ENCODE measurements around the gene SCTR. TPM values are rescaled to one million over a fixed set of nuclear protein-coding genes. Genes with fewer than 3 reads are reported as not detected.

SCTR gene
- total RNA-seq, 4 donors from 2014 or later = 0.81 TPM; not detected in 3

DNA sequence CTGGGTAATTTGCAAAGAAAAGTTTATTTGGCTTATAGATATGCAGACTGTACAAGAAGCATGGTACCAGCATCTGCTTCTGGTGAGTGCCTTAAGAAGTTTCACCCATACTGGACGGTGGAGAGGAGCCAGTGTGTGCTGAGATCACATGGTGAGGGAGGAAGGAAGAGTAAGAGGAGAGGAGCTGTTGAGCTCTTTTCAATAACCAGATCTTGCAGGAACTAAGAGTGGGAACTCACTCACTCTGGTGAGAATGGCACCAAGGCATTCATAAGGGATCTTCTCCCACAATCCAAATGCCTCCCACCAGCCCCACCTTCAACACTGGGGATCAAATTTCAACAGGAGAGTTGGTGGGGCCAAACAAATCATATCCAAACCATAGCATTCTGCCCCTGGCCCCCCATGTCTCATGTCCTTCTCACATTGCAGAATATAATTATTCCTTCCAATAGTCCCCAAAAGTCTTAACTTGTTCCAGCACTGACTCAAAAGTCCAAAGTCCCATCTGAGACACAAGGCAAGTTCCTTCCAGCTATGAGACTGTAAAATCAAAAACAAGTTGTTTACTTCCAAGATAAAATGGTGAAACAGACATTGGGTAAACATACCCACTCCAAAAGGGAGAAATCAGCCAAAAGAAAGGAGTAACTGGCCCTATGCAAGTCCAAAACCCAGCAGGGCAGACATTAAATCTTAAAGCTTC is 104.3 kb downstream of the SCTR start:
- Histone ChIP-seq H3K4me3 (no peak overlapping the region), H3K27ac (no peak overlapping the region), H3K9me3 (peaks cover 0 to 4% (median 0%) of the 10 kb centered on the region in 3 donors), H3K36me3 (no peaks in the 10 kb centered on the region), H3K27me3 (no peaks in the 10 kb centered on the region), H3K4me1 (no peaks in the 10 kb centered on the region)
- 50% methylated on average over 1 of the region's 1 CpG; no CpG with 5 or more reads in 1 of the 2 donors for WGBS, 2 donors (ENCODE audit: low coverage in 1 of 2)
- no peak for ATAC-seq
- TF ChIP-seq, protein P1, sequence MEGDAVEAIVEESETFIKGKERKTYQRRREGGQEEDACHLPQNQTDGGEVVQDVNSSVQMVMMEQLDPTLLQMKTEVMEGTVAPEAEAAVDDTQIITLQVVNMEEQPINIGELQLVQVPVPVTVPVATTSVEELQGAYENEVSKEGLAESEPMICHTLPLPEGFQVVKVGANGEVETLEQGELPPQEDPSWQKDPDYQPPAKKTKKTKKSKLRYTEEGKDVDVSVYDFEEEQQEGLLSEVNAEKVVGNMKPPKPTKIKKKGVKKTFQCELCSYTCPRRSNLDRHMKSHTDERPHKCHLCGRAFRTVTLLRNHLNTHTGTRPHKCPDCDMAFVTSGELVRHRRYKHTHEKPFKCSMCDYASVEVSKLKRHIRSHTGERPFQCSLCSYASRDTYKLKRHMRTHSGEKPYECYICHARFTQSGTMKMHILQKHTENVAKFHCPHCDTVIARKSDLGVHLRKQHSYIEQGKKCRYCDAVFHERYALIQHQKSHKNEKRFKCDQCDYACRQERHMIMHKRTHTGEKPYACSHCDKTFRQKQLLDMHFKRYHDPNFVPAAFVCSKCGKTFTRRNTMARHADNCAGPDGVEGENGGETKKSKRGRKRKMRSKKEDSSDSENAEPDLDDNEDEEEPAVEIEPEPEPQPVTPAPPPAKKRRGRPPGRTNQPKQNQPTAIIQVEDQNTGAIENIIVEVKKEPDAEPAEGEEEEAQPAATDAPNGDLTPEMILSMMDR (IDR thresholded peaks at IDR 0.05) = no peak
- TF ChIP-seq POLR2A (IDR thresholded peaks at IDR 0.05) (no peak), EP300 (IDR thresholded peaks at IDR 0.05) (no peak), POLR2AphosphoS5 (IDR thresholded peaks at IDR 0.05) (no peak)

DNA sequence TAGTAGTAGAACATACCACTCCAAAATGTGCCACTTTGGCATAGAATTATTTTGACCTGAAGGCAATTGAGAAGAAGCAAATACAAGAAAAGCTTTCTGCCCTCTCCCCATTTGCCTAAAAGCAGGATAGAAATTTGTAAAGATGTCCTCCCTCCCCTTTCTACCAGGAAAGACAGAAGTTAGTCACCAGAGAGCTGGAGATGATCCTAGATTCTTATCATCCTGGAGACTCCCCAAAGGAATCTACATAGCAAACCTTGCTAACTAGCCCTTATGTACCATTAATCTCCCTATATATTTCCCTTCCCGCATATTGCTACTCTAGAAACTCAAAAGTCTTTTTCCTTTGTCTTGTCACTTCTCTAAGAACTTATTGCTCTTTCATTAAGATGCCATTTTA is 105.2 kb downstream of the SCTR start:
- ATAC-seq = no peak
- TF ChIP-seq EP300 (IDR thresholded peaks at IDR 0.05) = no peak
- no peak for TF ChIP-seq POLR2AphosphoS5 (IDR thresholded peaks at IDR 0.05)
- TF ChIP-seq, protein P1 (IDR thresholded peaks at IDR 0.05) = no peak
- TF ChIP-seq POLR2A (IDR thresholded peaks at IDR 0.05) = no peak
- Histone ChIP-seq H3K27ac (no peak overlapping the region), H3K4me3 (no peak overlapping the region), H3K9me3 (peaks cover 0 to 12% (median 0%) of the 10 kb centered on the region in 3 donors), H3K27me3 (no peaks in the 10 kb centered on the region), H3K4me1 (no peaks in the 10 kb centered on the region), H3K36me3 (no peaks in the 10 kb centered on the region)
- 55 to 92% methylated on average over 1 of the region's 1 CpG for WGBS, 2 donors (ENCODE audit: low coverage in 1 of 2)

DNA sequence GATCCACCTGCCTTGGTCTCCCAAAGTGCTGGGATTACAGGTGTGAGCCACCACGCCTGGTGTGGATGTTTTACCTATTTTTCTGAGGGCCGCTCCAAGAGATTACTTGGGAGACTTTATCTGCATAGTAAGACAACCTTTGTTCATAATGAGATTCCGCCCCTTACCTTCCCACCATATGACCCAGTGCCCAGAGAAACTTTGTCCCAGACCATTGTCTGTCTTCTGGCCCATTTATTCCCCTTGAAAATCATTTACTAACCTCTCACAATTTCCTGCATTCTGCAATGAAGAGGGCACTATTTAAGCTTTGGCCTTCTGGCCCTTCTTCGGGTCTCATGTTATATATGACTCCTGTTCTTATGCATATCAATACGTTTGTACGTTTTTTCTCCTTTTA is 106.4 kb downstream of the SCTR start:
- no peaks in the 10 kb centered on the region for H3K27me3 ChIP-seq
- H3K36me3 ChIP-seq = no peaks in the 10 kb centered on the region
- 82 to 88% methylated on average over 6 of the region's 6 CpGs for WGBS, 2 donors (ENCODE audit: low coverage in 1 of 2)
- H3K4me3 ChIP-seq = no peak overlapping the region
- no peak for ATAC-seq
- no peak for TF ChIP-seq POLR2A (IDR thresholded peaks at IDR 0.05)
- no peak for TF ChIP-seq EP300 (IDR thresholded peaks at IDR 0.05)
- TF ChIP-seq POLR2AphosphoS5 (IDR thresholded peaks at IDR 0.05) = no peak
- TF ChIP-seq, protein P1 (IDR thresholded peaks at IDR 0.05) = no peak
- no peaks in the 10 kb centered on the region for H3K4me1 ChIP-seq
- H3K27ac ChIP-seq = no peak overlapping the region
- H3K9me3 ChIP-seq = peaks cover 0 to 15% (median 0%) of the 10 kb centered on the region in 3 donors

DNA sequence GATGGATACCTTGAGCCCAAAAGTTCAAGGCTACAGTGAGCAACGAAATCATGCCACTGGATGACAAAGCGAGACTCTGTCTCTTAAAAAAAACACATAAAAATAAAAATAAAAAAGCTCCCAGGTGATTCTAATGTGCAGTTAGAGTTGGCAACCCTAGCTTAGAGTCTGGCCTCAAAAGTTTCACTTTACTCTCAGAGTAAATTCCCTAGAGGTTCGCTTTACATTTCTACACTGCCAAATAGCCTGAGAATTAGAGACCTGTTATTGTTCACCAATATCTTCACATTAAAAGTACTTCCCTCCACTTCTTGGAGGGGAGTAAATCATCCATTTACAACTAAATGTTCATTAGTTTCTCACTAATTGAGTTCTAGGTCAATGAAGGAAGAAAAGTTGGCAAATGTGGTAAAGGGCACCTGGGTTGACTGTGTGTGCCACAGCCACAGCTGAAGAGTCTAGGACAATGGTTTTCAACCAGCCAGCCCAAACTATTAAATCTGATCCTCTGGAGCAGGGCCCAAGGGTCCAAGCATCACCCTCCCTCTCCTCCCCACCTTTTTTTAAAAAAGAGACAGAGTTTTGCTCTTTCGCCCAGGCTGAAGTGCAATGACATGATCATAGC is 107.9 kb downstream of the SCTR start:
- no peaks in the 10 kb centered on the region for H3K36me3 ChIP-seq
- whole genome bisulfite sequencing, 2 donors (ENCODE audit: low coverage in 1 of 2) = 93 to 95% methylated on average over 3 to 4 of the region's 4 CpGs
- TF ChIP-seq, protein P1 (IDR thresholded peaks at IDR 0.05) = no peak
- TF ChIP-seq EP300 (IDR thresholded peaks at IDR 0.05) (no peak), POLR2AphosphoS5 (IDR thresholded peaks at IDR 0.05) (no peak), POLR2A (IDR thresholded peaks at IDR 0.05) (no peak)
- no peak overlapping the region for H3K27ac ChIP-seq
- H3K4me3 ChIP-seq = no peak overlapping the region
- ATAC-seq = no peak
- H3K27me3 ChIP-seq = no peaks in the 10 kb centered on the region
- H3K9me3 ChIP-seq = peaks cover 0 to 15% (median 0%) of the 10 kb centered on the region in 3 donors
- no peaks in the 10 kb centered on the region for H3K4me1 ChIP-seq

DNA sequence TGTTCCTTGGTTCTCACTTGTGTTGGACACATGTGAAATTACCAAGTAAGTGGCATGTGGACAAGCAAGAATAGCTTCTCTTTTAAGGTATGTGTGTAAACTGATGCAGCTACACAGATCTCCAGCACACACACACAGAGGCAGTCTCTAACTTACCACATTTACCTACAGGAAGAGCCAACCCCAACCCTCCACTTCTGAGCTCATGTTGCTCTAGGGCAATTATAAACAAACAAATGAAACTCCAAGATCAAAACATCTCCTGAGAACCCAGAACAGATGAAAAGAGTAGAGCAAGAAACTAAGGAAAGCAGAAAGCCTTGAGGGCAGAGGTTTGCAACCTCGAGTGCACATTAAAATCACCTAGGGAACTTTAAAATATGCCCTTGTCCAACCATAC is 108.7 kb downstream of the SCTR start:
- H3K27ac ChIP-seq = no peak overlapping the region
- H3K36me3 ChIP-seq = no peaks in the 10 kb centered on the region
- TF ChIP-seq, protein P1 (IDR thresholded peaks at IDR 0.05) = no peak
- TF ChIP-seq POLR2AphosphoS5 (IDR thresholded peaks at IDR 0.05) (no peak), EP300 (IDR thresholded peaks at IDR 0.05) (no peak), POLR2A (IDR thresholded peaks at IDR 0.05) (no peak)
- no peak overlapping the region for H3K4me3 ChIP-seq
- H3K4me1 ChIP-seq = no peaks in the 10 kb centered on the region
- H3K9me3 ChIP-seq = peaks cover 0 to 15% (median 0%) of the 10 kb centered on the region in 3 donors
- ATAC-seq = no peak
- H3K27me3 ChIP-seq = no peaks in the 10 kb centered on the region
- 67% methylated on average over 1 of the region's 1 CpG; no CpG with 5 or more reads in 1 of the 2 donors for WGBS, 2 donors (ENCODE audit: low coverage in 1 of 2)
